ENCODE measurements around the gene NEURL2. TPM values are rescaled to one million over a fixed set of nuclear protein-coding genes. Genes with fewer than 3 reads are reported as not detected.

The NEURL2 gene
- total RNA-seq, 3 donors from 2014 or later = 7.5 to 9.7 (median 8.8) TPM

DNA sequence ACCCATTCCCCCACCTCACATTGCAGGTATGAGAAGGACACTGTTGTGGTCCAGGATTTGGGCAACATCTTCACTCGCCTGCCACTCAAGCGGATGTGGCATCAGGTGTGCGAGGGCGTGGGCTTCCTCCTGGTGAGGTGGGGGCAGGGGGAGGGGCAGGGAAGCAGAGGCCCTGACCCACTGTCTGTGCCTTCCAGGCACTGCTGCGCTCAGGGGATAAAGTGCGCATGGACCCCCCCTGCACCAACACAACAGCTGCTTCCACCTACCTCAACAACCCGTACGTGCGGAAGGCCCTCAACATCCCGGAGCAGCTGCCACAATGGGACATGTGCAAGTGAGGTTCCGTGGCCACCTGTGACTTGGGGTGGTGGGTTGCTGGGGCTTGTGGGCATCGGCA lies 3.8 kb upstream of the NEURL2 start:
- no peak for DNase-seq (ENCODE audit: low spot score in 2 of 2)
- Histone ChIP-seq H3K27me3 (no peaks in the 10 kb centered on the region), H3K36me3 (no peaks in the 10 kb centered on the region), H3K27ac (no peak overlapping the region), H3K9me3 (no peaks in the 10 kb centered on the region), H3K4me3 (no peak overlapping the region), H3K4me1 (peaks cover 4 to 11% of the 10 kb centered on the region in 2 donors)
- intact Hi-C loops (cut with DNase I; ENCODE audit: low total_unique reads) = no loop called here
- TF ChIP-seq POLR2AphosphoS5 (IDR thresholded peaks at IDR 0.05) (no peak), CTCF (IDR thresholded peaks at IDR 0.05) (no peak), POLR2A (IDR thresholded peaks at IDR 0.05) (no peak)

DNA sequence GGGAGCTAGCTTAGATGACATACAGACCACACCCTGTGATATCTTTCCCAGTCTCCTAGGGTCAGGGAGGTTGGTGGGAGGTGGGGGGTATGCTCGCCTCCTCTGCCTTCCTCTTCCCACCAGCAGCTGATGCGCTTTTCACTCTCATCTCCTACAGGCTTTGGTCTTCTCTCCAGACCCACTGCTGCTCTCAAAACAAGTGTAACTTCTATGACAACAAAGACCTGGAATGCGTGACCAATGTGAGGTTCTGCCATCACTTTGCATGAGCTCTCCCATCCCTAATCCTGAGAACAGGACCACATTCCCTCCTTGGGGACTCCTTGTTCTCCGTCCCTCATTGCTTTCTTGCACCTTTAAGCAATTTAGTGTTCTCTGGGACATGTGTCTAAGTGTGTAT lies 2.8 kb upstream of the NEURL2 start:
- no peak for DNase-seq (ENCODE audit: low spot score in 2 of 2)
- Histone ChIP-seq H3K36me3 (no peaks in the 10 kb centered on the region), H3K27ac (no peak overlapping the region), H3K9me3 (no peaks in the 10 kb centered on the region), H3K4me3 (no peak overlapping the region), H3K4me1 (peaks cover 4 to 11% of the 10 kb centered on the region in 2 donors), H3K27me3 (no peaks in the 10 kb centered on the region)
- intact Hi-C loops (cut with DNase I; ENCODE audit: low total_unique reads) = no loop called here
- no peak for TF ChIP-seq POLR2A (IDR thresholded peaks at IDR 0.05)
- no peak for TF ChIP-seq POLR2AphosphoS5 (IDR thresholded peaks at IDR 0.05)
- no peak for TF ChIP-seq CTCF (IDR thresholded peaks at IDR 0.05)

GRCh38 chr20:45892828-45893500 lies 2.0 kb upstream of the NEURL2 start:
- Histone ChIP-seq H3K36me3 (no peaks in the 10 kb centered on the region), H3K4me1 (peaks cover 4 to 11% of the 10 kb centered on the region in 2 donors), H3K4me3 (no peak overlapping the region), H3K27me3 (no peaks in the 10 kb centered on the region), H3K27ac (no peak overlapping the region), H3K9me3 (no peaks in the 10 kb centered on the region)
- TF ChIP-seq POLR2AphosphoS5 (IDR thresholded peaks at IDR 0.05) (no peak), CTCF (IDR thresholded peaks at IDR 0.05) (no peak), POLR2A (IDR thresholded peaks at IDR 0.05) (no peak)
- no peak for DNase-seq (ENCODE audit: low spot score in 2 of 2)
- intact Hi-C loops (cut with DNase I; ENCODE audit: low total_unique reads) = no loop called here

DNA sequence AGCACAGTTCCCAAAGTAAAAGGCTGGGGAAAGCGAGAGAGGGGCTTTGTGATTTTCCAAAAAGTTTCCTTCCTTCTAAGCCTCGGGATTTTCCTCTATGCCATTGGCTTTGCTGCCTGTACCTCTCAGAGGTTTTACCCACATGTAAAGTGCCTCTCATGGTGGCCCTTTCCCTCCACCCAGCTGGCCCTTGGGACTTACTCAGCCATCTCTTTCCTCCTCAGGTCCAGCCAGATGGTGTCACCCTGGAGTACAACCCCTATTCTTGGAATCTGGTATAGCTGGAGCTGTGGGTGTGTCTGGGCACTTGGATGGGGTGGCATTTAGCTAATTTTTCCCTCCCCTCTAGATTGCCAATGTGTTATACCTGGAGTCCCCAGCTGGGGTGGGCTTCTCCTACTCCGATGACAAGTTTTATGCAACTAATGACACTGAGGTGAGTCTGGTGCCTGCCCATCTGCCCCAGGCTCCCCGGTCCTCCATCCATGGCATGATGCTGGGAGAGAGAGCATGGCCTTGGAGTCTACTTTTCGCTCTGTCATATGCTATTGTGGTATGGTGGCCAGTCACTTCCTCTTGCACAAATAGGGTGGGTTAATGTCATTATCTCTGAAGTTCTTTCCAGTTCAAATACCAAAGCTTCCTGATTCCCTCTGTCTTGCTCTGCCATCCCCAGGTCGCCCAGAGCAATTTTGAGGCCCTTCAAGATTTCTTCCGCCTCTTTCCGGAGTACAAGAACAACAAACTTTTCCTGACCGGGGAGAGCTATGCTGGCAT lies 1.2 kb upstream of the NEURL2 start:
- H3K9me3 ChIP-seq = no peaks in the 10 kb centered on the region
- no peaks in the 10 kb centered on the region for H3K27me3 ChIP-seq
- intact Hi-C loops (cut with DNase I; ENCODE audit: low total_unique reads) = no loop called here
- peak overlapping the region; percentile 81 to 90 (median 86) for H3K4me3 ChIP-seq
- no peak for TF ChIP-seq POLR2A (IDR thresholded peaks at IDR 0.05)
- no peak for TF ChIP-seq POLR2AphosphoS5 (IDR thresholded peaks at IDR 0.05)
- no peak for TF ChIP-seq CTCF (IDR thresholded peaks at IDR 0.05)
- no peak for DNase-seq (ENCODE audit: low spot score in 2 of 2)
- H3K36me3 ChIP-seq = no peaks in the 10 kb centered on the region
- H3K4me1 ChIP-seq = peaks cover 4 to 11% of the 10 kb centered on the region in 2 donors
- H3K27ac ChIP-seq = peak overlapping the region; percentile 79 to 93
